ENCODE measurements around the gene FGD2.

DNA sequence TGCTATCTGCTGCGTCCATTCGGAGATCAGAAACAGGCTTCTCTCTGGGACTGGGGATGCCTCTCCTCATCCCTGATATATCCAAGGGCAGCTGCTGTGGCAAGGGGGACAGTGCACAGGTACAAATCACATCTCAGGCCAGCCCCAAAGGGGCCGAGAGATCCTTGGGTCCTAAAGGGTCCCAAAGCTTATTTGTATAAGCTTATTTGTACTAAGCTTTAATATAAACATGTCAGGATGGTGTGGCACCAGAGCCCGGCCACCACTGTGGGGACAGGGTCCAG lies 45.3 kb downstream of the FGD2 start:
- TF ChIP-seq POLR2A (IDR thresholded peaks at IDR 0.05; ENCODE audit: low read length) (peak; percentile 16), GATA1 (IDR thresholded peaks at IDR 0.05; ENCODE audit: low read depth, low read length) (no peak)
